Upper lobe of left lung (tissue), 6 donors: Measurements from ENCODE around the gene SRGAP3. TPM values are rescaled to one million over a fixed set of nuclear protein-coding genes. Genes with fewer than 3 reads are reported as not detected.

Experiments
- ATAC-seq, 2 donors: fragments of 200-7000 bp; cut with Tn5 transposase; one replicate each; pipeline ENCODE4 v1.9.1; 2022; ENCODE audit warnings: mild to moderate bottlenecking in 2 of 2, moderate library complexity in 2 of 2; ENCODE audit not compliant: low FRiP score in 2 of 2
- DNase-seq, 2 donors: peaks; one replicate each; pipeline ENCODE4 v3.0.0-alpha.2; 2019 to 2020
- H3K27ac ChIP-seq, 4 donors: fragments of 200-600 bp; sonication (generic); one replicate each; pipeline ENCODE4 v1.5.1; 2016 to 2019
- H3K27me3 ChIP-seq, 4 donors: fragments of 200-600 bp; sonication (generic); one replicate each; pipeline ENCODE4 v1.5.1; 2017 to 2019
- H3K36me3 ChIP-seq, 4 donors: fragments of 200-600 bp; sonication (generic); one replicate each; pipeline ENCODE4 v1.5.1; 2016 to 2019
- H3K4me1 ChIP-seq, 4 donors: fragments of 200-600 bp; sonication (generic); one replicate each; pipeline ENCODE4 v1.5.1; 2018 to 2019
- H3K4me3 ChIP-seq, 4 donors: fragments of 200-600 bp; sonication (generic); one replicate each; pipeline ENCODE4 v1.5.1; 2017 to 2019; ENCODE audit warnings: mild to moderate bottlenecking in 2 of 4, moderate library complexity in 1 of 4
- H3K9me3 ChIP-seq, 4 donors: fragments of 200-600 bp; sonication (generic); one replicate each; pipeline ENCODE4 v1.5.1; 2018 to 2019
- EP300 ChIP-seq, 4 donors: sonication (generic); formaldehyde crosslinking; IDR thresholded peaks; one replicate each; pipeline ENCODE4 v1.5.1; 2017; ENCODE audit warnings: antibody characterized with exemption in 4 of 4, control low read depth in 2 of 4
- POLR2A ChIP-seq, 4 donors: fragments of 450-650 bp; IDR thresholded peaks; one replicate each; pipeline ENCODE4 v1.5.1; 2016 to 2017; ENCODE audit warnings: antibody characterized with exemption in 4 of 4, mild to moderate bottlenecking in 2 of 4
- POLR2AphosphoS5 ChIP-seq, 2 donors: sonication (generic); formaldehyde crosslinking; IDR thresholded peaks; one replicate each; pipeline ENCODE4 v1.5.1; 2017; ENCODE audit warnings: antibody characterized with exemption in 2 of 2
- WGBS, 2 donors: methylation state at CpG; one replicate each; pipeline ENCODE4 v1.1.5; 2017 to 2018; 5-methylcytosine and 5-hydroxymethylcytosine counted together
- total RNA-seq, 6 donors: library from RNA; depleted of rRNA in 4 of 6; stranded (reverse); fragments of >200 nt in 4 of 6; gene quantifications; one replicate each; pipeline versions ENCODE4 v1.1.0 to v1.2.1, GENCODE V29; 2016 to 2021
- TF ChIP-seq, protein P1 (sequence below), 6 experiments: fragments of 450-650 bp in 4 of 6; fragments of 200-600 bp in 2 of 6; sonication (generic) in 2 of 6; IDR thresholded peaks; one replicate each; pipeline ENCODE4 v1.5.1; 2016 to 2019; ENCODE audit warnings: antibody characterized with exemption in 6 of 6
- donor health status: DM: no; HTN: no; CAD: no; lungs with moderate emphysema.
- donor health status: DM: no; HTN: yes; CAD: no; lungs with severe emphysema.

Gene SRGAP3
- total RNA-seq, 6 donors from 2014 or later: 4.6 to 29.6 (median 11.4) TPM

DNA sequence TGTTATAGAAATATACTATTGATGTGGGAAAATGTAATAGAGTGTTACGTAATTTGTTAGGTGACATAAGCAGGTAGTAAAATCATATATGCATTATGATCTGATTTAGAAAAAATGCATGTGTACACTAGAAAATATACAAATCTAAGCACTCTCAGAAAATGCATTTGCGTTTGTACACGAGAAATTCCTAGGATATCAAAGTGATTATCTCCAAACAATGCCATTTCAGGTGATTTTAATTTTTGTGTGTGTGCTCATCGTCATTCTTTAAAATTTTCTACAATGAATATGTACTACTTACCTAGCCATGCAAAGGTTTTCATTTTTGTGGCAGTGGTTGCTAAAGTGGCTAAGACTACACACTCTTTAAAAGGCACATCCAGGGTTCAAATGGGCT, 145.3 kb downstream of the SRGAP3 start:
- no peak for ATAC-seq
- no peaks in the 10 kb centered on the region for H3K4me1 ChIP-seq
- H3K9me3 ChIP-seq: no peaks in the 10 kb centered on the region
- TF ChIP-seq POLR2A (IDR thresholded peaks at IDR 0.05) (no peak), EP300 (IDR thresholded peaks at IDR 0.05) (no peak), POLR2AphosphoS5 (IDR thresholded peaks at IDR 0.05) (no peak)
- TF ChIP-seq, protein P1, sequence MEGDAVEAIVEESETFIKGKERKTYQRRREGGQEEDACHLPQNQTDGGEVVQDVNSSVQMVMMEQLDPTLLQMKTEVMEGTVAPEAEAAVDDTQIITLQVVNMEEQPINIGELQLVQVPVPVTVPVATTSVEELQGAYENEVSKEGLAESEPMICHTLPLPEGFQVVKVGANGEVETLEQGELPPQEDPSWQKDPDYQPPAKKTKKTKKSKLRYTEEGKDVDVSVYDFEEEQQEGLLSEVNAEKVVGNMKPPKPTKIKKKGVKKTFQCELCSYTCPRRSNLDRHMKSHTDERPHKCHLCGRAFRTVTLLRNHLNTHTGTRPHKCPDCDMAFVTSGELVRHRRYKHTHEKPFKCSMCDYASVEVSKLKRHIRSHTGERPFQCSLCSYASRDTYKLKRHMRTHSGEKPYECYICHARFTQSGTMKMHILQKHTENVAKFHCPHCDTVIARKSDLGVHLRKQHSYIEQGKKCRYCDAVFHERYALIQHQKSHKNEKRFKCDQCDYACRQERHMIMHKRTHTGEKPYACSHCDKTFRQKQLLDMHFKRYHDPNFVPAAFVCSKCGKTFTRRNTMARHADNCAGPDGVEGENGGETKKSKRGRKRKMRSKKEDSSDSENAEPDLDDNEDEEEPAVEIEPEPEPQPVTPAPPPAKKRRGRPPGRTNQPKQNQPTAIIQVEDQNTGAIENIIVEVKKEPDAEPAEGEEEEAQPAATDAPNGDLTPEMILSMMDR (IDR thresholded peaks at IDR 0.05): no peak
- no peaks in the 10 kb centered on the region for H3K36me3 ChIP-seq
- no peak for DNase-seq
- 94 to 97% methylated on average over 4 of the region's 4 CpGs for WGBS, 2 donors
- no peak overlapping the region for H3K27ac ChIP-seq
- H3K4me3 ChIP-seq: no peak overlapping the region
- H3K27me3 ChIP-seq: no peaks in the 10 kb centered on the region

DNA sequence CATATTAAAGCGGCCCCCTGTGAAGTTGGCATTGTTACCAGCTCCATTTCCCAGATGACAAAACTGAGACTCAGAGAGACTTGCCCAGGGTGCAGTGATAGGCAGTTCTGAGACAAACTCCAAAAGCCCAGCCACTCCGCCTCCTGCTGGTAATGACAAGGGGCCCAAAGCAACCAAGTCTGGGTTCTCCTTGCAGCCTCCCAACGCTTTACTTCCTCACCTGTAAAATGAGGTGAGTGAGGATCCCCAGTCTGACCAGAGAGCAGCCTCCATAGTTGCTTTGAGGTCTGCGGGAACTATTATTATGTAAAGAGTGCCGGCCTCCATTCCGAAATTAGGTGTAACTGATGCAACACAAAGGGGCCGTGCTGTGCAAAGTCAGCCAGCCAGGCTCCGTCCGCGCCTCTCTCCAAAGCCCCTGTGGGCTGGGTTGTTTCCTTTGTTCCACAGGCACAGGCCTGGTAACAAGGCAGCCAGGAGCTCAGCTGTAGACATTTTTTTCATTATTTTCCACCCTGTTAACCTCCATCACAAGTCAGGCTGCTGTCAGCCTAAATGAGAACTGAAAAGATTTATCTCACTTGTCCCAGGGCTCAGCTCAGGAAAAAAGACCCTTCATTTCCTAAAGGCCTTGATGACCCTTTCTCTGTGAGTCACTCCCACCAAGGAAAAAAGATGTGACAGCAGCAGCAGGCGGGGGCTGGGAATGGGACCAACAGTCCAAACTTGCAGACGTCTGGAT, 147.0 kb downstream of the SRGAP3 start:
- H3K27ac ChIP-seq: no peak overlapping the region
- H3K36me3 ChIP-seq: no peaks in the 10 kb centered on the region
- WGBS, 2 donors: 67 to 69% methylated on average over 12 of the region's 12 CpGs
- TF ChIP-seq, protein P1 (IDR thresholded peaks at IDR 0.05): no peak
- TF ChIP-seq POLR2A (IDR thresholded peaks at IDR 0.05) (no peak), EP300 (IDR thresholded peaks at IDR 0.05) (no peak), POLR2AphosphoS5 (IDR thresholded peaks at IDR 0.05) (no peak)
- DNase-seq: no peak
- ATAC-seq: peak in 1 of 2 donors; percentile 18
- no peaks in the 10 kb centered on the region for H3K27me3 ChIP-seq
- H3K4me3 ChIP-seq: no peak overlapping the region
- no peaks in the 10 kb centered on the region for H3K4me1 ChIP-seq
- H3K9me3 ChIP-seq: no peaks in the 10 kb centered on the region

DNA sequence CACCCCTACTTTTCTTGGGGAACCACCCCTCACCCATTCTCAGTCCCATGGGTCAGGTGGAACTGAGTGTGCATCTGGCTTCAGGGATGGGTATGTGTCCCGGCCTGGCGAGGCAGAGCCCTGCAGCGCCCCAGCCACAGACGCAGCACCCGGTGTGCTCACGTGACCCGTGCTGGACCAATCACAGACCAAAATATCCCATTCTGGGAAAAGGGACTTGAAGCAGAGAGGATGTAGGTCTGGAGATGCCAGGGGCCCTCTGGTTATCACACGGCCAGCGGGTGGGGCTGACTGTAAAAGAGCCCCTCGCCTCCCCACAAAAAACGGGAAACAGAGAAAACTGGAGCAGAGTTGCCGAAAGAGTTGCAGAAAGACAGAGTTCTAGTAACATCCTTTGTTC, 148.2 kb downstream of the SRGAP3 start:
- TF ChIP-seq EP300 (IDR thresholded peaks at IDR 0.05) (no peak), POLR2AphosphoS5 (IDR thresholded peaks at IDR 0.05) (no peak), POLR2A (IDR thresholded peaks at IDR 0.05) (no peak)
- TF ChIP-seq, protein P1 (IDR thresholded peaks at IDR 0.05): no peak
- H3K9me3 ChIP-seq: no peaks in the 10 kb centered on the region
- DNase-seq: peak in 1 of 2 donors; percentile 63
- no peaks in the 10 kb centered on the region for H3K4me1 ChIP-seq
- H3K27ac ChIP-seq: no peak overlapping the region
- no peak for ATAC-seq
- WGBS, 2 donors: 69 to 76% methylated on average over 12 of the region's 12 CpGs
- no peak overlapping the region for H3K4me3 ChIP-seq
- H3K36me3 ChIP-seq: no peaks in the 10 kb centered on the region
- H3K27me3 ChIP-seq: no peaks in the 10 kb centered on the region

DNA sequence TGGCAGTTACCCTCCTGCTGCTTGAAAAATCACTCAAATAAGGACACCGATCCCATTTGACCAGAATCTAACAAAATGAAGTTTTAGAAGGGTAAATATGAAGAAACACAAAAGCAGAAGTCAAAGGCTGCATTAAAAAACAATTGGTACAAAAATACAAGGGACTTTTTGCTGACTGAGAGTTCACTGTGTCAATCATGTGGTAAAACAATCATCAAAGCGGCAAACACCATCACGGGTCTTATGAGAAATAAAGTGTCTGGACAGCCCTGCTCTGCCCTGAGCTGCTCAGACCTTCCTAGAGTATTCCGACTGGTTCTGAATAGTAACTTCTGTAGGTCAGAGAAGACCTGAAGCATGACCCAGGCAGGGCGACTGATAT, 148.9 kb downstream of the SRGAP3 start:
- WGBS, 2 donors: 75 to 77% methylated on average over 5 of the region's 5 CpGs
- H3K9me3 ChIP-seq: no peaks in the 10 kb centered on the region
- no peaks in the 10 kb centered on the region for H3K36me3 ChIP-seq
- H3K4me3 ChIP-seq: no peak overlapping the region
- TF ChIP-seq POLR2A (IDR thresholded peaks at IDR 0.05): no peak
- TF ChIP-seq POLR2AphosphoS5 (IDR thresholded peaks at IDR 0.05): no peak
- TF ChIP-seq, protein P1 (IDR thresholded peaks at IDR 0.05): no peak
- no peak for TF ChIP-seq EP300 (IDR thresholded peaks at IDR 0.05)
- no peaks in the 10 kb centered on the region for H3K4me1 ChIP-seq
- DNase-seq: no peak
- H3K27ac ChIP-seq: no peak overlapping the region
- no peak for ATAC-seq
- H3K27me3 ChIP-seq: no peaks in the 10 kb centered on the region
